GM23338 (cell line): ENCODE results near the gene LRP1B. TPM values are rescaled to one million over a fixed set of nuclear protein-coding genes. Genes with fewer than 3 reads are reported as not detected.

Experiments used
- ATAC-seq: fragments of 200-7000 bp; cut with Tn5 transposase; 3 replicates; pipeline ENCODE4 v1.9.1; 2020
- DNase-seq: peaks from one replicate; pipeline ENCODE4 v3.0.0-alpha.2; 2015; ENCODE audit warnings: low spot score
- H2AFZ ChIP-seq: fragments of 200-600 bp; sonication (generic); 2 replicates; pipeline ENCODE4 v1.8.0; 2016; ENCODE audit warnings: antibody characterized with exemption, mild to moderate bottlenecking, moderate library complexity
- H3F3A ChIP-seq: fragments of 200-600 bp; sonication (generic); replicated peaks from 2 replicates; pipeline ENCODE4 v1.8.0; 2017; ENCODE audit warnings: antibody characterized with exemption, mixed run types, low read depth
- H3K27ac ChIP-seq: fragments of 200-600 bp; sonication (generic); 2 replicates; pipeline ENCODE4 v1.6.1; 2016; ENCODE audit warnings: low read depth
- H3K27me3 ChIP-seq: fragments of 200-600 bp; sonication (generic); 2 replicates; pipeline ENCODE4 v1.8.0; 2016; ENCODE audit warnings: mild to moderate bottlenecking, mixed run types, moderate library complexity; ENCODE audit not compliant: insufficient read depth
- H3K36me3 ChIP-seq: fragments of 200-600 bp; sonication (generic); 2 replicates; pipeline ENCODE4 v1.8.0; 2016; ENCODE audit warnings: mild to moderate bottlenecking; ENCODE audit not compliant: insufficient read depth
- H3K4me1 ChIP-seq: fragments of 200-600 bp; sonication (generic); 2 replicates; pipeline ENCODE4 v1.8.0; 2016; ENCODE audit warnings: mild to moderate bottlenecking, moderate library complexity; ENCODE audit not compliant: insufficient read depth
- H3K4me2 ChIP-seq: fragments of 200-600 bp; sonication (generic); 2 replicates; pipeline ENCODE4 v1.7.1; 2017; ENCODE audit warnings: mixed run types
- H3K4me3 ChIP-seq: fragments of 200-600 bp; sonication (generic); 2 replicates; pipeline ENCODE4 v1.6.1; 2016; ENCODE audit warnings: mixed run types
- H3K79me2 ChIP-seq: fragments of 200-600 bp; sonication (generic); replicated peaks from 2 replicates; pipeline ENCODE4 v1.8.0; 2017; ENCODE audit warnings: mild to moderate bottlenecking; ENCODE audit not compliant: insufficient read depth
- H3K9me2 ChIP-seq: fragments of 200-600 bp; sonication (generic); 2 replicates; pipeline ENCODE4 v1.8.0; 2017; ENCODE audit not compliant: insufficient read depth
- H4K20me1 ChIP-seq: fragments of 200-600 bp; sonication (generic); replicated peaks from 2 replicates; pipeline ENCODE4 v1.8.0; 2017; ENCODE audit warnings: mild to moderate bottlenecking; ENCODE audit not compliant: insufficient read depth
- H3K27ac Mint-ChIP-seq: 2 replicates; pipeline ENCODE4 v1.8.0; 2020; ENCODE audit warnings: inconsistent platforms, mild to moderate bottlenecking, moderate library complexity, mixed read lengths
- H3K27me3 Mint-ChIP-seq: 3 replicates; pipeline ENCODE4 v1.8.0; 2022; ENCODE audit warnings: low read depth, mild to moderate bottlenecking, moderate library complexity, mixed read lengths, inconsistent platforms; ENCODE audit not compliant: insufficient read depth, poor library complexity
- H3K36me3 Mint-ChIP-seq: 3 replicates; pipeline ENCODE4 v1.8.0; 2021; ENCODE audit warnings: low read depth, mild to moderate bottlenecking, inconsistent platforms, moderate library complexity, mixed read lengths
- H3K4me1 Mint-ChIP-seq: 3 replicates; pipeline ENCODE4 v1.8.0; 2020; ENCODE audit warnings: mild to moderate bottlenecking, inconsistent platforms, mixed read lengths
- H3K4me3 Mint-ChIP-seq: 3 replicates; pipeline ENCODE4 v1.8.0; 2021; ENCODE audit warnings: moderate library complexity, mild to moderate bottlenecking, inconsistent platforms, mixed read lengths
- H3K9me3 Mint-ChIP-seq: 3 replicates; pipeline ENCODE4 v1.8.0; 2020; ENCODE audit warnings: moderate library complexity, mild to moderate bottlenecking, inconsistent platforms, mixed read lengths
- CREB1 ChIP-seq: fragments of 250-450 bp; sonication (Bioruptor Pico); IDR thresholded peaks from 2 replicates; pipeline ENCODE4 v1.5.0; 2020; ENCODE audit warnings: low read depth, mild to moderate bottlenecking, moderate library complexity
- CTCF ChIP-seq, 2 experiments: fragments of 200-600 bp in 1 of 2; sonication (generic) in 1 of 2; conservative IDR thresholded peaks; 2 replicates each; pipeline versions ENCODE4 v1.5.1 to v1.6.1; 2016 to 2017; ENCODE audit warnings: antibody characterized with exemption in 2 of 2, low read depth in 2 of 2, mild to moderate bottlenecking in 2 of 2, moderate library complexity in 1 of 2
- ETS1 ChIP-seq: IDR thresholded peaks from 2 replicates; pipeline ENCODE4 v1.6.1; 2016; ENCODE audit warnings: antibody characterized with exemption
- EZH2 ChIP-seq: fragments of 200-600 bp; sonication (generic); IDR thresholded peaks from one replicate; pipeline ENCODE4 v1.8.0; 2017; ENCODE audit warnings: antibody characterized with exemption, mild to moderate bottlenecking, low read depth; ENCODE audit not compliant: unreplicated experiment
- EZH2phosphoT487 ChIP-seq: fragments of 200-600 bp; sonication (generic); IDR thresholded peaks from one replicate; pipeline ENCODE4 v1.8.1; 2018; ENCODE audit warnings: antibody characterized with exemption; ENCODE audit not compliant: unreplicated experiment
- NANOG ChIP-seq: IDR thresholded peaks from 2 replicates; pipeline ENCODE4 v1.6.1; 2016; ENCODE audit warnings: antibody characterized with exemption, borderline replicate concordance
- POLR2AphosphoS5 ChIP-seq: IDR thresholded peaks from 2 replicates; pipeline ENCODE4 v1.6.1; 2016; ENCODE audit warnings: antibody characterized with exemption, low read depth
- REST ChIP-seq: IDR thresholded peaks from one replicate; pipeline ENCODE4 v1.6.1; 2018; ENCODE audit warnings: antibody characterized with exemption; ENCODE audit not compliant: unreplicated experiment
- STAT1 ChIP-seq: IDR thresholded peaks from one replicate; pipeline ENCODE4 v1.6.1; 2016; ENCODE audit warnings: antibody characterized with exemption; ENCODE audit not compliant: unreplicated experiment
- ZNF114 ChIP-seq: fragments of 250-450 bp; sonication (Bioruptor Pico); IDR thresholded peaks from 2 replicates; pipeline ENCODE4 v1.5.0; 2020; ENCODE audit warnings: mild to moderate bottlenecking, moderate library complexity
- ZNF331 ChIP-seq: fragments of 250-450 bp; sonication (Bioruptor Pico); IDR thresholded peaks from 2 replicates; pipeline ENCODE4 v1.5.0; 2020; ENCODE audit warnings: low read depth, mild to moderate bottlenecking, moderate library complexity
- ZNF462 ChIP-seq: fragments of 250-450 bp; sonication (Bioruptor Pico); IDR thresholded peaks from 2 replicates; pipeline ENCODE4 v1.5.0; 2020; ENCODE audit warnings: mild to moderate bottlenecking, moderate library complexity
- polyA plus RNA-seq: library from polyadenylated mRNA; unstranded; fragments of >200 nt; fragmentation: Nextera tagmentation; extraction: Ambion mirVana; gene quantifications from 2 replicates; pipeline ENCODE4 v1.2.1, GENCODE V29; 2016
- total RNA-seq: library from RNA; depleted of rRNA; stranded (reverse); fragments of >200 nt; shearing (Covaris generic); gene quantifications from 2 replicates; pipeline ENCODE4 v1.2.3, GENCODE V29; 2014

The LRP1B gene
- total and polyA plus RNA-seq, 2 experiments from 2014 or later, result 0.15 to 0.97 TPM

DNA sequence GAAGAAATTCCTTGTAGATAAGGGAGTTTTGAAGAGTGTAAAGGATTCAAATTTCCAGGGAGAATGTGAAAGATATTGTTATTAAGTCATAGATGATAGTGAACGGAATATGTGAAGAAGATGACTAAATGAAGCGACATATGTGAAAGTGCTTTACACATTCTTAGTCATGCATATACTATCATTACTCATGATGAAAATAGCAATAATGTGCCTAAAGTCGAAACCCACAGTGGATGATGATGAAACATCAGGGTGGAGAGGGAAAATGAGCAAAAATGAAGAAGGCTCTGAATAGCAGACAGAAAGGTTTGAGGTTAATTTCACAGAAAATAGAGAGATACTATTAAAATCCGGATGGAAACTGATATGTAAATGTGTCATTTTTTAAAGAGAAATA, 1237.1 kb downstream of the LRP1B start:
- Histone ChIP-seq H3K4me2 (0 out of 2 replicates have a peak overlapping the region, but pooled peaks have one; percentile 18), H4K20me1 (no peaks in the 10 kb centered on the region), H3K79me2 (no peaks in the 10 kb centered on the region), H3F3A (no peaks in the 10 kb centered on the region), H2AFZ (no peak overlapping the region), H3K4me1 (peaks cover 20% of the 10 kb centered on the region), H3K27ac (no peak overlapping the region), H3K9me2 (no peaks in the 10 kb centered on the region), H3K27me3 (no peaks in the 10 kb centered on the region), H3K4me3 (no peak overlapping the region), H3K36me3 (no peaks in the 10 kb centered on the region)
- Mint-ChIP-seq H3K27ac (no peak overlapping the region), H3K4me1 (peaks cover 32% of the 10 kb centered on the region), H3K27me3 (no peaks in the 10 kb centered on the region), H3K4me3 (no peak overlapping the region), H3K36me3 (no peaks in the 10 kb centered on the region), H3K9me3 (peaks cover 5% of the 10 kb centered on the region; the same call in 1 of the 3 replicates)
- DNase-seq (no peak), ATAC-seq (no peak)
- TF ChIP-seq ZNF114 (CRISPR knock-in tag) (no peak), CTCF (conservative IDR thresholded peaks at IDR 0.05; ENCODE audit: low read depth in 2 of 2) (no peak), STAT1 (no peak), POLR2AphosphoS5 (no peak), REST (no peak), CREB1 (CRISPR knock-in tag) (no peak), ETS1 (no peak), ZNF462 (no peak), EZH2 (no peak), NANOG (no peak), ZNF331 (CRISPR knock-in tag) (no peak), EZH2phosphoT487 (no peak)
